ENCODE data around the gene C3orf80. TPM values are rescaled to one million over a fixed set of nuclear protein-coding genes. Genes with fewer than 3 reads are reported as not detected.
A peak's percentile ranks its signal among the peaks of the same experiment; 100 is the strongest.

The C3orf80 gene
- total RNA-seq, 1 experiment from 2014 or later: 0.66 TPM

DNA sequence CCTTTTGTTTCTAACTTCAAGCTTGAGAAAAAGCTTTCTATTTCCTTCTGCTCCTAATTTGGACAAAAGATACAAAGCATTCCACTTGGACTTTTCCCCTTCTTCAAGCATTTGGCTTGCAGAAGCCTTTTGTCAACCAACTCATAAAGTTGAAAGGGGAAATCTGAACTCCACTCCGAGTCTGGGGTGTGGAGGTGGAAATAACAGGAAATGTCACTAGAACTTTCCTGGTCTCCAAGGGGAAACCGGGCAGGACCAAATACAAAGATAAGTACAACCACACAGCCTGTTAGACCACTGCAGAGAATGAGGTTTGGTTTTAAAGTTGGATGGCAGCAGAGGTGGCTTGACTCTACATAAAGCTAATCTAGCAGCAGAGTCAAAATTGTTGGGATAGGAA lies 4.2 kb upstream of the C3orf80 start (continued):
- TF ChIP-seq, protein P1, sequence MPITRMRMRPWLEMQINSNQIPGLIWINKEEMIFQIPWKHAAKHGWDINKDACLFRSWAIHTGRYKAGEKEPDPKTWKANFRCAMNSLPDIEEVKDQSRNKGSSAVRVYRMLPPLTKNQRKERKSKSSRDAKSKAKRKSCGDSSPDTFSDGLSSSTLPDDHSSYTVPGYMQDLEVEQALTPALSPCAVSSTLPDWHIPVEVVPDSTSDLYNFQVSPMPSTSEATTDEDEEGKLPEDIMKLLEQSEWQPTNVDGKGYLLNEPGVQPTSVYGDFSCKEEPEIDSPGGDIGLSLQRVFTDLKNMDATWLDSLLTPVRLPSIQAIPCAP (CRISPR knock-in tag; IDR thresholded peaks at IDR 0.05): no peak

DNA sequence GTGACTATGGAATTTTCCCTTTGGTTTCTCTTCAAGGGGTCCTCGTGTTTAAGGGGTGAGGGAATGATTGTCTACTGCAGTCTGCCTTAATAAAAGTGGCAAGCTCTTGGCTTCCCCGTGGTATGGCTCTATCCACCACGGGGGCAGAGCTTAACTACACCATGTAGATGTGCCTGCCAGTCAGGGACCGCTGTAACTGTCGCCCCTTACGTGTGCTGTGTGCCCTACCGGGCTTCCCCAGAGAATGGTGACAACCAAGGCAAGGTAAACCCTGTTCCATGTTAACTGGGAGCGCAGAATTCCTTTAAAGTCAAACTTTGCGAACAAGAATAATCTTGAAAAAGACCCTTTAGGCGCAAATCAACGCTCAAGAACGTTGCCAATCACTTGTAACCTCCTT lies 966 bp upstream of the C3orf80 start:
- peak overlapping the region; percentile 83 for H3K4me3 Mint-ChIP-seq
- ATAC-seq (peak; percentile 21; the same call in 1 of the 2 replicates), DNase-seq (ENCODE audit: low spot score) (no peak)
- H3K9me3 Mint-ChIP-seq: no peaks in the 10 kb centered on the region
- peaks cover 70% of the 10 kb centered on the region for H3K27me3 Mint-ChIP-seq (ENCODE audit: low read depth)
- ChIA-PET POLR2A (no interaction called here), CTCF (interaction anchor here (1.1 to 2.8 kb wide), 4 partner anchors 13 to 192 kb away, joined by 3 to 9 read pairs (median 5); no protein-coding TSS in a partner anchor)
- no peak overlapping the region for H3K27ac Mint-ChIP-seq
- peaks cover 17% of the 10 kb centered on the region for H3K4me1 Mint-ChIP-seq
- H3K36me3 Mint-ChIP-seq: no peaks in the 10 kb centered on the region
- TF ChIP-seq, protein P2, sequence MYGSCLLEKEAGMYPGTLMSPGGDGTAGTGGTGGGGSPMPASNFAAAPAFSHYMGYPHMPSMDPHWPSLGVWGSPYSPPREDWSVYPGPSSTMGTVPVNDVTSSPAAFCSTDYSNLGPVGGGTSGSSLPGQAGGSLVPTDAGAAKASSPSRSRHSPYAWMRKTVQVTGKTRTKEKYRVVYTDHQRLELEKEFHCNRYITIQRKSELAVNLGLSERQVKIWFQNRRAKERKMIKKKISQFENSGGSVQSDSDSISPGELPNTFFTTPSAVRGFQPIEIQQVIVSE (CRISPR knock-in tag; IDR thresholded peaks at IDR 0.05; ENCODE audit: borderline replicate concordance): no peak
- TF ChIP-seq, protein P3, sequence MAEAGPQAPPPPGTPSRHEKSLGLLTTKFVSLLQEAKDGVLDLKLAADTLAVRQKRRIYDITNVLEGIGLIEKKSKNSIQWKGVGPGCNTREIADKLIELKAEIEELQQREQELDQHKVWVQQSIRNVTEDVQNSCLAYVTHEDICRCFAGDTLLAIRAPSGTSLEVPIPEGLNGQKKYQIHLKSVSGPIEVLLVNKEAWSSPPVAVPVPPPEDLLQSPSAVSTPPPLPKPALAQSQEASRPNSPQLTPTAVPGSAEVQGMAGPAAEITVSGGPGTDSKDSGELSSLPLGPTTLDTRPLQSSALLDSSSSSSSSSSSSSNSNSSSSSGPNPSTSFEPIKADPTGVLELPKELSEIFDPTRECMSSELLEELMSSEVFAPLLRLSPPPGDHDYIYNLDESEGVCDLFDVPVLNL (CRISPR knock-in tag; IDR thresholded peaks at IDR 0.05; ENCODE audit: borderline replicate concordance, low read depth): no peak
- TF ChIP-seq ZNF396 (CRISPR knock-in tag; IDR thresholded peaks at IDR 0.05; ENCODE audit: borderline replicate concordance) (no peak), PRRX2 (CRISPR knock-in tag; IDR thresholded peaks at IDR 0.05) (no peak), TP53 (CRISPR knock-in tag; IDR thresholded peaks at IDR 0.05) (no peak), CREM (CRISPR knock-in tag; IDR thresholded peaks at IDR 0.05) (no peak), TEAD1 (CRISPR knock-in tag; IDR thresholded peaks at IDR 0.05) (no peak), NFATC4 (CRISPR knock-in tag; IDR thresholded peaks at IDR 0.05) (no peak), SOX15 (CRISPR knock-in tag; IDR thresholded peaks at IDR 0.05) (no peak)
- TF ChIP-seq, protein P4, sequence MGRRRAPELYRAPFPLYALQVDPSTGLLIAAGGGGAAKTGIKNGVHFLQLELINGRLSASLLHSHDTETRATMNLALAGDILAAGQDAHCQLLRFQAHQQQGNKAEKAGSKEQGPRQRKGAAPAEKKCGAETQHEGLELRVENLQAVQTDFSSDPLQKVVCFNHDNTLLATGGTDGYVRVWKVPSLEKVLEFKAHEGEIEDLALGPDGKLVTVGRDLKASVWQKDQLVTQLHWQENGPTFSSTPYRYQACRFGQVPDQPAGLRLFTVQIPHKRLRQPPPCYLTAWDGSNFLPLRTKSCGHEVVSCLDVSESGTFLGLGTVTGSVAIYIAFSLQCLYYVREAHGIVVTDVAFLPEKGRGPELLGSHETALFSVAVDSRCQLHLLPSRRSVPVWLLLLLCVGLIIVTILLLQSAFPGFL (CRISPR knock-in tag; IDR thresholded peaks at IDR 0.05; ENCODE audit: borderline replicate concordance): no peak
- TF ChIP-seq, protein P5, sequence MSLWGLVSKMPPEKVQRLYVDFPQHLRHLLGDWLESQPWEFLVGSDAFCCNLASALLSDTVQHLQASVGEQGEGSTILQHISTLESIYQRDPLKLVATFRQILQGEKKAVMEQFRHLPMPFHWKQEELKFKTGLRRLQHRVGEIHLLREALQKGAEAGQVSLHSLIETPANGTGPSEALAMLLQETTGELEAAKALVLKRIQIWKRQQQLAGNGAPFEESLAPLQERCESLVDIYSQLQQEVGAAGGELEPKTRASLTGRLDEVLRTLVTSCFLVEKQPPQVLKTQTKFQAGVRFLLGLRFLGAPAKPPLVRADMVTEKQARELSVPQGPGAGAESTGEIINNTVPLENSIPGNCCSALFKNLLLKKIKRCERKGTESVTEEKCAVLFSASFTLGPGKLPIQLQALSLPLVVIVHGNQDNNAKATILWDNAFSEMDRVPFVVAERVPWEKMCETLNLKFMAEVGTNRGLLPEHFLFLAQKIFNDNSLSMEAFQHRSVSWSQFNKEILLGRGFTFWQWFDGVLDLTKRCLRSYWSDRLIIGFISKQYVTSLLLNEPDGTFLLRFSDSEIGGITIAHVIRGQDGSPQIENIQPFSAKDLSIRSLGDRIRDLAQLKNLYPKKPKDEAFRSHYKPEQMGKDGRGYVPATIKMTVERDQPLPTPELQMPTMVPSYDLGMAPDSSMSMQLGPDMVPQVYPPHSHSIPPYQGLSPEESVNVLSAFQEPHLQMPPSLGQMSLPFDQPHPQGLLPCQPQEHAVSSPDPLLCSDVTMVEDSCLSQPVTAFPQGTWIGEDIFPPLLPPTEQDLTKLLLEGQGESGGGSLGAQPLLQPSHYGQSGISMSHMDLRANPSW (CRISPR knock-in tag; conservative IDR thresholded peaks at IDR 0.05; ENCODE audit: low read depth): no peak
- TF ChIP-seq, protein P6, sequence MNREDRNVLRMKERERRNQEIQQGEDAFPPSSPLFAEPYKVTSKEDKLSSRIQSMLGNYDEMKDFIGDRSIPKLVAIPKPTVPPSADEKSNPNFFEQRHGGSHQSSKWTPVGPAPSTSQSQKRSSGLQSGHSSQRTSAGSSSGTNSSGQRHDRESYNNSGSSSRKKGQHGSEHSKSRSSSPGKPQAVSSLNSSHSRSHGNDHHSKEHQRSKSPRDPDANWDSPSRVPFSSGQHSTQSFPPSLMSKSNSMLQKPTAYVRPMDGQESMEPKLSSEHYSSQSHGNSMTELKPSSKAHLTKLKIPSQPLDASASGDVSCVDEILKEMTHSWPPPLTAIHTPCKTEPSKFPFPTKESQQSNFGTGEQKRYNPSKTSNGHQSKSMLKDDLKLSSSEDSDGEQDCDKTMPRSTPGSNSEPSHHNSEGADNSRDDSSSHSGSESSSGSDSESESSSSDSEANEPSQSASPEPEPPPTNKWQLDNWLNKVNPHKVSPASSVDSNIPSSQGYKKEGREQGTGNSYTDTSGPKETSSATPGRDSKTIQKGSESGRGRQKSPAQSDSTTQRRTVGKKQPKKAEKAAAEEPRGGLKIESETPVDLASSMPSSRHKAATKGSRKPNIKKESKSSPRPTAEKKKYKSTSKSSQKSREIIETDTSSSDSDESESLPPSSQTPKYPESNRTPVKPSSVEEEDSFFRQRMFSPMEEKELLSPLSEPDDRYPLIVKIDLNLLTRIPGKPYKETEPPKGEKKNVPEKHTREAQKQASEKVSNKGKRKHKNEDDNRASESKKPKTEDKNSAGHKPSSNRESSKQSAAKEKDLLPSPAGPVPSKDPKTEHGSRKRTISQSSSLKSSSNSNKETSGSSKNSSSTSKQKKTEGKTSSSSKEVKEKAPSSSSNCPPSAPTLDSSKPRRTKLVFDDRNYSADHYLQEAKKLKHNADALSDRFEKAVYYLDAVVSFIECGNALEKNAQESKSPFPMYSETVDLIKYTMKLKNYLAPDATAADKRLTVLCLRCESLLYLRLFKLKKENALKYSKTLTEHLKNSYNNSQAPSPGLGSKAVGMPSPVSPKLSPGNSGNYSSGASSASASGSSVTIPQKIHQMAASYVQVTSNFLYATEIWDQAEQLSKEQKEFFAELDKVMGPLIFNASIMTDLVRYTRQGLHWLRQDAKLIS (CRISPR knock-in tag; IDR thresholded peaks at IDR 0.05; ENCODE audit: borderline replicate concordance): no peak
- TF ChIP-seq, protein P7, sequence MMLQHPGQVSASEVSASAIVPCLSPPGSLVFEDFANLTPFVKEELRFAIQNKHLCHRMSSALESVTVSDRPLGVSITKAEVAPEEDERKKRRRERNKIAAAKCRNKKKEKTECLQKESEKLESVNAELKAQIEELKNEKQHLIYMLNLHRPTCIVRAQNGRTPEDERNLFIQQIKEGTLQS (CRISPR knock-in tag; conservative IDR thresholded peaks at IDR 0.05): no peak
- TF ChIP-seq, protein P8, sequence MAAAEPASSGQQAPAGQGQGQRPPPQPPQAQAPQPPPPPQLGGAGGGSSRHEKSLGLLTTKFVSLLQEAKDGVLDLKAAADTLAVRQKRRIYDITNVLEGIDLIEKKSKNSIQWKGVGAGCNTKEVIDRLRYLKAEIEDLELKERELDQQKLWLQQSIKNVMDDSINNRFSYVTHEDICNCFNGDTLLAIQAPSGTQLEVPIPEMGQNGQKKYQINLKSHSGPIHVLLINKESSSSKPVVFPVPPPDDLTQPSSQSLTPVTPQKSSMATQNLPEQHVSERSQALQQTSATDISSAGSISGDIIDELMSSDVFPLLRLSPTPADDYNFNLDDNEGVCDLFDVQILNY (CRISPR knock-in tag; IDR thresholded peaks at IDR 0.05): no peak
- TF ChIP-seq, protein P9, sequence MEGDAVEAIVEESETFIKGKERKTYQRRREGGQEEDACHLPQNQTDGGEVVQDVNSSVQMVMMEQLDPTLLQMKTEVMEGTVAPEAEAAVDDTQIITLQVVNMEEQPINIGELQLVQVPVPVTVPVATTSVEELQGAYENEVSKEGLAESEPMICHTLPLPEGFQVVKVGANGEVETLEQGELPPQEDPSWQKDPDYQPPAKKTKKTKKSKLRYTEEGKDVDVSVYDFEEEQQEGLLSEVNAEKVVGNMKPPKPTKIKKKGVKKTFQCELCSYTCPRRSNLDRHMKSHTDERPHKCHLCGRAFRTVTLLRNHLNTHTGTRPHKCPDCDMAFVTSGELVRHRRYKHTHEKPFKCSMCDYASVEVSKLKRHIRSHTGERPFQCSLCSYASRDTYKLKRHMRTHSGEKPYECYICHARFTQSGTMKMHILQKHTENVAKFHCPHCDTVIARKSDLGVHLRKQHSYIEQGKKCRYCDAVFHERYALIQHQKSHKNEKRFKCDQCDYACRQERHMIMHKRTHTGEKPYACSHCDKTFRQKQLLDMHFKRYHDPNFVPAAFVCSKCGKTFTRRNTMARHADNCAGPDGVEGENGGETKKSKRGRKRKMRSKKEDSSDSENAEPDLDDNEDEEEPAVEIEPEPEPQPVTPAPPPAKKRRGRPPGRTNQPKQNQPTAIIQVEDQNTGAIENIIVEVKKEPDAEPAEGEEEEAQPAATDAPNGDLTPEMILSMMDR (IDR thresholded peaks at IDR 0.05): no peak
- TF ChIP-seq, protein P10, sequence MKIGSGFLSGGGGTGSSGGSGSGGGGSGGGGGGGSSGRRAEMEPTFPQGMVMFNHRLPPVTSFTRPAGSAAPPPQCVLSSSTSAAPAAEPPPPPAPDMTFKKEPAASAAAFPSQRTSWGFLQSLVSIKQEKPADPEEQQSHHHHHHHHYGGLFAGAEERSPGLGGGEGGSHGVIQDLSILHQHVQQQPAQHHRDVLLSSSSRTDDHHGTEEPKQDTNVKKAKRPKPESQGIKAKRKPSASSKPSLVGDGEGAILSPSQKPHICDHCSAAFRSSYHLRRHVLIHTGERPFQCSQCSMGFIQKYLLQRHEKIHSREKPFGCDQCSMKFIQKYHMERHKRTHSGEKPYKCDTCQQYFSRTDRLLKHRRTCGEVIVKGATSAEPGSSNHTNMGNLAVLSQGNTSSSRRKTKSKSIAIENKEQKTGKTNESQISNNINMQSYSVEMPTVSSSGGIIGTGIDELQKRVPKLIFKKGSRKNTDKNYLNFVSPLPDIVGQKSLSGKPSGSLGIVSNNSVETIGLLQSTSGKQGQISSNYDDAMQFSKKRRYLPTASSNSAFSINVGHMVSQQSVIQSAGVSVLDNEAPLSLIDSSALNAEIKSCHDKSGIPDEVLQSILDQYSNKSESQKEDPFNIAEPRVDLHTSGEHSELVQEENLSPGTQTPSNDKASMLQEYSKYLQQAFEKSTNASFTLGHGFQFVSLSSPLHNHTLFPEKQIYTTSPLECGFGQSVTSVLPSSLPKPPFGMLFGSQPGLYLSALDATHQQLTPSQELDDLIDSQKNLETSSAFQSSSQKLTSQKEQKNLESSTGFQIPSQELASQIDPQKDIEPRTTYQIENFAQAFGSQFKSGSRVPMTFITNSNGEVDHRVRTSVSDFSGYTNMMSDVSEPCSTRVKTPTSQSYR (CRISPR knock-in tag; IDR thresholded peaks at IDR 0.05): no peak

All from WTC11 (cell line).